ENCODE data around the gene HTT-AS.
"Not testable (repeated sequence)": the region's sequence is repeated elsewhere in the genome, so short reads cannot be mapped to it uniquely, and the experiment has no call there.

DNA sequence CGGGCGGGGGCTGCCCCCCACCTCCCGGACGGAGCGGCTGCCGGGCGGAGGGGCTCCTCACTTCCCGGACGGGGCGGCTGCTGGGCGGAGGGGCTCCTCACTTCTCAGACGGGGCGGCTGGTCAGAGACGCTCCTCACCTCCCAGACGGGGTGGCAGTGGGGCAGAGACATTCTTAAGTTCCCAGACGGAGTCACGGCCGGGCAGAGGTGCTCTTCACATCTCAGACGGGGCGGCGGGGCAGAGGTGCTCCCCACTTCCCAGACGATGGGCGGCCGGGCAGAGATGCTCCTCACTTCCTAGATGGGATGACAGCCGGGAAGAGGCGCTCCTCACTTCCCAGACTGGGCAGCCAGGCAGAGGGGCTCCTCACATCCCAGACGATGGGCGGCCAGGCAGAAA is 20.4 kb upstream of the HTT-AS start:
- TF ChIP-seq CTCF, POLR2AphosphoS5 (IDR thresholded peaks at IDR 0.05): not testable (repeated sequence)

Data from stomach (tissue), 4 donors.